IPS-15b (cell line): ENCODE results near the gene RAB29.
"Not testable (repeated sequence)": the region's sequence is repeated elsewhere in the genome, so short reads cannot be mapped to it uniquely, and the experiment has no call there.

Source experiments
- H3K27me3 ChIP-seq: one replicate; pipeline ENCODE4 v1.6.1; 2013; ENCODE audit warnings: low read length; ENCODE audit not compliant: control insufficient read depth, insufficient read depth
- H3K36me3 ChIP-seq: one replicate; pipeline ENCODE4 v1.6.1; 2013; ENCODE audit warnings: low read length; ENCODE audit not compliant: control insufficient read depth, insufficient read depth
- H3K4me1 ChIP-seq: one replicate; pipeline ENCODE4 v1.6.1; 2013; ENCODE audit warnings: mild to moderate bottlenecking, low read length; ENCODE audit not compliant: control insufficient read depth, insufficient read depth
- H3K4me3 ChIP-seq: one replicate; pipeline ENCODE4 v1.5.1; 2013; ENCODE audit warnings: low read depth, low read length
- H3K9ac ChIP-seq: one replicate; pipeline ENCODE4 v1.6.1; 2013; ENCODE audit warnings: low read depth, mild to moderate bottlenecking, low read length
- H3K9me3 ChIP-seq: one replicate; pipeline ENCODE4 v1.6.1; 2013; ENCODE audit warnings: mild to moderate bottlenecking, low read length; ENCODE audit not compliant: control insufficient read depth, insufficient read depth

Gene RAB29

DNA sequence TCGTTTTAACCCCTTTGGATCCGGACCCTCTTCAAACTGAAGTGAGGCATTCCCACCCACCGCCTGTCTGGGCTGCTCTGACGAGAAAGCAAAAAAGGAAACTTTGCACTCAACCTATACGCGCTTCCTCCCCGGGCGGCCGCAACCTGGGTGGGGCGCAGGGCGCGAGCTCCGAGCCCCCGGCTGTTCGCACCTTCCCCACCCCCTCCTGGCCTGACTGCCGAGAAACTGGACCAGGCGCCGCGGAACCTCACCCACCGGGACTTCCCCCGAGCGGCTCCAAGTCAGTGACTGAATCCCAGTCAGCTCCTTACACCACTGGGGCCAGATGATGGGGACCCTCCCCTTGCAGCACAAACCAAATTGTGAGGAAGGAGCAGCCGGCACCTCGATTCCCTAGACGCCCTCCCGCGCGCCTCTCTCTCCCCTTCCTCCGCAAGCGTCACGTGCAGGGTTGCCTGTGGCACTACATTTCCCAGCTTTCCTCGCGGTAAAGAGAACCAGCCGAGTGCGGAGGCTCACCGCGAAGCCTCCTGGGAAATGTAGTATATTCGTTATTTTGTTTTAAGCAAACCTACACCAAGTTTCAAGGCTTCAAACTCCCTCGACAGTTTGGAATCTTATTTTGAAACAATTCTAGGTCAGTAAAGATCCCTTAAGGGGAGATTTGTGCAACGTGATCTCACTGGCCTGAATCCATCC, at the start of gene RAB29:
TSS of gene RAB29 (minus strand) at position 468 of the 702 bp plus-strand sequence. CDS start 526 bp downstream, outside the sequence.
- Histone ChIP-seq H3K4me3 (peak within 1 kb of the TSS; percentile 95), H3K9ac (peak within 1 kb of the TSS; percentile 50), H3K9me3 (no peaks in the 10 kb centered on the region), H3K4me1 (peaks cover 5% of the 10 kb centered on the region), H3K36me3 (no peaks in the 10 kb centered on the region), H3K27me3 (peaks cover 25% of the 10 kb centered on the region)

- H3K36me3 ChIP-seq, result no peaks in the 10 kb centered on the region
- no peaks in the 10 kb centered on the region for H3K27me3 ChIP-seq
- no peak overlapping the region for H3K4me3 ChIP-seq
- no peaks in the 10 kb centered on the region for H3K9me3 ChIP-seq
- no peak overlapping the region for H3K9ac ChIP-seq
- peaks cover 9% of the 10 kb centered on the region for H3K4me1 ChIP-seq
Observed at GRCh38 chr1:205824180-205824579, 48.9 kb upstream of the RAB29 start.

- H3K27me3 ChIP-seq, H3K9ac ChIP-seq, H3K36me3 ChIP-seq: not testable (repeated sequence)
Observed at GRCh38 chr1:205823260-205823659, 48.0 kb upstream of the RAB29 start.

DNA sequence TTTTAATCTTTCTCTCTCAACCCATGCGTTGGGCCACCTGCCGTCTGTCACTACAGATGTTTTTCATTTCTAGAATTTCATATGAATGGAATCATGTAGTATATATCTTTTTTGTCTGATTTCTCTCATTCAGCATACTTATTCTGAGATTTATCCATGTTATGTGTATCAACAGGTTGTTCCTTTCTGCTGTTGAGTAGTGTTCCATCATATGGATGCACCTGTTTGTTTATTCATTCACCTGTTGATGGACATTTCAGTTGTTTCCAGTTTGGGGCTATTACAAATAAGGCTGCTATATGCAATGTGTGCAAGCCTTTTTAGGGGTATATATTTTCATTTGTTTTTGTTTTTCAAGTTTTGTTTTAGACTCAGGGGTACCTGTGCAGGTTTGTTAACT, 47.1 kb upstream of the RAB29 start:
- Histone ChIP-seq H3K36me3 (no peaks in the 10 kb centered on the region), H3K9me3 (no peaks in the 10 kb centered on the region), H3K27me3 (no peaks in the 10 kb centered on the region), H3K4me3 (no peak overlapping the region), H3K9ac (no peak overlapping the region), H3K4me1 (peaks cover 4% of the 10 kb centered on the region)

More at GRCh38 chr1:205823260-205823659, 48.0 kb upstream of the RAB29 start:
- H3K4me3 ChIP-seq, H3K9me3 ChIP-seq, H3K4me1 ChIP-seq: not testable (repeated sequence)

DNA sequence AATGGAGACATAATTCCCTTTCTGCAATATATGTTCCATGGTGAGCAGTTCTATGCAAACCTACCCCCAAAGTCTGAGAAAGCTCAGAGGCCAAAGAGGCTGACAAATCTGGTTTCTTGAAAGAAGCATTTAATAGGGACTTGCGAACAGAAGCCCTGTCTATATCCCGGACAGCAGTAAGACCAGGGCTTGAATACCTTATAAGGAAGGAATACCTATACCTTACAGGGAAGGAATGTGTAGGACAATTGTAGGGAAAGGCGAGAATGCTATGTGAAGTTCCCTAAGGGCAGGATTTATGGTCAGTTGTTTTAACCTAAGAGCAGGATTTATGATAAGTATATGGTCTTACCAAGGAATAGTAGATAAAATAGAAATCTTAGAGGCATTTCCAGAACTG, 42.7 kb upstream of the RAB29 start:
- Histone ChIP-seq H3K27me3 (peaks cover 12% of the 10 kb centered on the region), H3K9ac (no peak overlapping the region), H3K4me1 (peaks cover 7% of the 10 kb centered on the region), H3K9me3 (no peaks in the 10 kb centered on the region), H3K36me3 (no peaks in the 10 kb centered on the region), H3K4me3 (no peak overlapping the region)

DNA sequence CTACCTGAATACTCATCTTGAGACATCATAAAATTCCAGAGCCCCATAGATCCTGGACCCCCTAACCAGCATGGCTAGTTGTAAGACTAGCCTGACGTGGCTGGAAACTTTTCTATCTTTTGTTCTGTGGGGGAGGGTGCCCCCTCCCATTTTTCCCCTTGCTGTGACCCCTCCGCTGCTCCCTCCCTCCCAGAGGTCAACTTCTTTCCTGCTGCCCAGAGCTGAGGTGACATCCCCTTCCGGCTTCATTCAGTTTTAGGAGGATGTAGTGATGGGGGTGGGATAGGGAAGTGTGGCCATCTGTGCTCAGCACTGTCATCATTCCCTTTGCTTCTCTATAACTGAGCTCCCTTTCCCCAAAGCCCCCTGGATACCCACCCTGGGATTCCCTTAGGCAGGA, 42.1 kb upstream of the RAB29 start:
- Histone ChIP-seq H3K4me3 (no peak overlapping the region), H3K4me1 (peaks cover 7% of the 10 kb centered on the region), H3K36me3 (no peaks in the 10 kb centered on the region), H3K27me3 (peaks cover 12% of the 10 kb centered on the region), H3K9me3 (no peaks in the 10 kb centered on the region), H3K9ac (no peak overlapping the region)

- Histone ChIP-seq H3K9ac (peak overlapping the region; percentile 88), H3K4me3 (peak overlapping the region; percentile 86), H3K27me3 (peaks cover 12% of the 10 kb centered on the region), H3K36me3 (peaks cover 8% of the 10 kb centered on the region), H3K4me1 (peaks cover 16% of the 10 kb centered on the region), H3K9me3 (no peaks in the 10 kb centered on the region)
Observed at GRCh38 chr1:205813755-205814058, 38.4 kb upstream of the RAB29 start.

- peak within 1 kb of the TSS; percentile 86 for H3K4me3 ChIP-seq
- H3K4me1 ChIP-seq, result peaks cover 16% of the 10 kb centered on the region
- H3K36me3 ChIP-seq, result peaks cover 8% of the 10 kb centered on the region
- H3K27me3 ChIP-seq, result peaks cover 12% of the 10 kb centered on the region
- H3K9me3 ChIP-seq, result no peaks in the 10 kb centered on the region
- H3K9ac ChIP-seq, result peak within 1 kb of the TSS; percentile 88
Observed at GRCh38 chr1:205812878-205813754, 37.8 kb upstream of the RAB29 start, which contains the start of gene SLC41A1. TSS of gene SLC41A1 (minus strand) at chr1:205813198. CDS start at chr1:205810441, 2,757 bp downstream.

GRCh38 chr1:205812271-205812877, 37.1 kb upstream of the RAB29 start:
- peaks cover 12% of the 10 kb centered on the region for H3K27me3 ChIP-seq
- peaks cover 8% of the 10 kb centered on the region for H3K36me3 ChIP-seq
- peak overlapping the region; percentile 38 for H3K9ac ChIP-seq
- H3K9me3 ChIP-seq, result no peaks in the 10 kb centered on the region
- peak overlapping the region; percentile 86 for H3K4me3 ChIP-seq
- peaks cover 16% of the 10 kb centered on the region for H3K4me1 ChIP-seq

GRCh38 chr1:205811660-205812059, 36.4 kb upstream of the RAB29 start:
- Histone ChIP-seq H3K4me1 (peaks cover 16% of the 10 kb centered on the region), H3K9me3 (no peaks in the 10 kb centered on the region), H3K27me3 (peaks cover 12% of the 10 kb centered on the region), H3K4me3 (peak overlapping the region; percentile 86), H3K9ac (no peak overlapping the region), H3K36me3 (peaks cover 8% of the 10 kb centered on the region)

DNA sequence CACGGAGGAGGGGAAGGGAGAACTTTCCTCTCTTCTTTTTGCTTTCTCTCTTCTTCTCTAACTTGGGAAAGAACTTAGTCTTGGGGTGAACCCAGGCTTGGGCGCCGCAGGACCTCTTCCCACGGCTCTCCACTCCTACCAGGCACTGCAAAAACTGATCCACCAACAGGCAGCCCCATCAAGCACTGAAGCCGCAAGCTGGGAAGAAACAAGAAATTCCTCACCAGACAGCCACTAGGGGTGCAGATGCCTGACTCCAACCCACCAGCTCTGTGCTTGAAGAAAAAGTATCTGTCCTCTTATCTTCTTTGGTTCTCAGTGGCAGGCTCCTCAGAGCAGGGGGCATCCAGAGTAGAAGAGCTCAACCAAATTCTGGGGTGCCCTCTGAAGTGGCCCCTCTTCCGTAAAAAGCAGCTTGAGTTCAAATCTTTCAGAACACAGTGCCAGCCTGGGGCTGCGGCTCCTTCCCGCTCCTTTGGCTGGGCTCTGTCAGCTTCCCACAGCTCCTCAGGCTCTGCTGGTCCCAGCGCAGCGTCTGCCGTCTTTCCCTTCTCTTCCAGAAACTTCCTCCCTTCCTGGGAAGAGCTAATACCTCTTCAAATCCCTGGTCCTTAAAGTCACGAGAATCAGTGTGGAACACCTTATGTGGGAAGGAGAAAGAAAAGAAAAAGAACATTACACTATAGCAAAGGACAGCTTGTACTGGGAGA, 35.3 kb upstream of the RAB29 start:
- Histone ChIP-seq H3K9ac (no peak overlapping the region), H3K36me3 (peaks cover 8% of the 10 kb centered on the region), H3K9me3 (no peaks in the 10 kb centered on the region), H3K27me3 (peaks cover 12% of the 10 kb centered on the region), H3K4me3 (no peak overlapping the region), H3K4me1 (peaks cover 16% of the 10 kb centered on the region)
